Smooth muscle cell (in vitro differentiated cells): ENCODE results near the gene RHBDL1. TPM values are rescaled to one million over a fixed set of nuclear protein-coding genes. Genes with fewer than 3 reads are reported as not detected.
A peak's percentile ranks its signal among the peaks of the same experiment; 100 is the strongest.

ENCODE experiments used
- DNase-seq: peaks from one replicate; lab custom pipeline; 2025; ENCODE audit not compliant: unreplicated experiment; lab: John Stamatoyannopoulos, UW
- H2AFZ ChIP-seq: fragments of 200-600 bp; sonication (generic); 2 replicates; pipeline ENCODE4 v1.6.0; 2016; ENCODE audit warnings: antibody characterized with exemption, low read depth, mild to moderate bottlenecking
- H3F3A ChIP-seq: fragments of 200-600 bp; sonication (generic); 2 replicates; pipeline ENCODE4 v1.6.0; 2017; ENCODE audit warnings: antibody characterized with exemption, low read depth
- H3K27ac ChIP-seq: fragments of 200-600 bp; sonication (generic); 2 replicates; pipeline ENCODE4 v1.5.1; 2016; ENCODE audit warnings: low read depth, mild to moderate bottlenecking
- H3K27me3 ChIP-seq: fragments of 200-600 bp; sonication (generic); 2 replicates; pipeline ENCODE4 v1.6.1; 2016; ENCODE audit warnings: low read depth, mild to moderate bottlenecking
- H3K36me3 ChIP-seq: fragments of 200-600 bp; sonication (generic); 2 replicates; pipeline ENCODE4 v1.5.1; 2016; ENCODE audit warnings: low read depth
- H3K4me1 ChIP-seq: fragments of 200-600 bp; sonication (generic); 2 replicates; pipeline ENCODE4 v1.5.1; 2016; ENCODE audit warnings: low read depth
- H3K4me2 ChIP-seq: fragments of 200-600 bp; sonication (generic); 2 replicates; pipeline ENCODE4 v1.6.0; 2016; ENCODE audit warnings: mild to moderate bottlenecking
- H3K4me3 ChIP-seq: fragments of 200-600 bp; sonication (generic); 2 replicates; pipeline ENCODE4 v1.5.1; 2016; ENCODE audit warnings: mild to moderate bottlenecking
- H3K79me2 ChIP-seq: fragments of 200-600 bp; sonication (generic); 2 replicates; pipeline ENCODE4 v1.6.0; 2016; ENCODE audit warnings: low read depth, mild to moderate bottlenecking
- H3K9ac ChIP-seq: fragments of 200-600 bp; sonication (generic); 2 replicates; pipeline ENCODE4 v1.6.0; 2016; ENCODE audit warnings: low read depth
- H3K9me3 ChIP-seq: fragments of 200-600 bp; sonication (generic); replicated peaks from 2 replicates; pipeline ENCODE4 v1.5.1; 2016; ENCODE audit warnings: low read depth
- H4K20me1 ChIP-seq: fragments of 200-600 bp; sonication (generic); 2 replicates; pipeline ENCODE4 v1.6.0; 2016; ENCODE audit warnings: low read depth
- CTCF ChIP-seq: fragments of 200-600 bp; sonication (generic); IDR thresholded peaks from 2 replicates; pipeline ENCODE4 v1.5.1; 2017; ENCODE audit warnings: borderline replicate concordance, mild to moderate bottlenecking, antibody characterized with exemption; ENCODE audit not compliant: insufficient read depth, poor library complexity, severe bottlenecking
- WGBS: methylation state at CpG from one replicate; pipeline ENCODE4 v1.1.7; 2016; ENCODE audit warnings: low lambda C conversion rate; 5-methylcytosine and 5-hydroxymethylcytosine counted together
- polyA plus RNA-seq: library from polyadenylated mRNA; unstranded; fragments of >200 nt; fragmentation: Nextera tagmentation; extraction: Ambion mirVana; gene quantifications from 2 replicates; pipeline ENCODE4 v1.2.1, GENCODE V29; 2016
- total RNA-seq: library from RNA; depleted of rRNA; stranded (reverse); fragments of >200 nt; gene quantifications from 2 replicates; pipeline ENCODE4 v1.2.3, GENCODE V29; 2014

The RHBDL1 gene
- total and polyA plus RNA-seq, 2 experiments from 2014 or later: 2.7 to 3.7 TPM

DNA sequence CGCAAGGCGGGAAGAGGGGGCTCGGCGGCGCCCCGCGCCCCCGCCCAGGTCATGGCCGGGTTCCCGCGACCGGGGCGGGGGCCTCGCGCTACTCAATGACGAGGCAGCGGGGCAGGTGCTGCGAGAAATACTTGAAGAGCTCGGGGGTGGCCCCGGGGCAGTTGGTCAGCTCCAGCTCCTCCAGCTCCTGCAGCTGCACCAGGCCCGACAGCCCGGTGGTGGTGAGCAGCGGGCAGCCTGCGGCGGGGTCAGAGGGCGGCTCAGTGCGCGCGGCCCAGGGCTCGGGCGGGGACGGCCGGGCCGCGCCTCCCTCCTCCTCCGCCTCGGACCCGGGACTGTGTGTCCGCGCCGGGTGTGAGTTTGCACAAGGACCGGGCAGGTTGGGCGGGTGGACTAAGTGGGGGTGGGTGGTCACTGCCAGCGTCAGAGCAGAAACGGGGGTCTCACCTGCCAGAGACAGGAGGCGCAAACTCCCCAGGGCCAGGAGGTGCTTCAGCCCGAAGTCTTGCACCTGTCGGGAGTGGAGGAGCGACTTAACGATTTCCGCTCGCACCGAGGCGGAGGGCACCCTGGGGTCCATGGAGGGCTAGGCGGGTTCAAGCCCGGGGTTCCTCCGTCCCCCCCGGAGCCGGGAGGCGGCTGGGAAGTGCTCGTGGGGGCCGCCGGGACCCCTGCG is 18.9 kb downstream of the RHBDL1 start:
- no peak overlapping the region for H3K4me3 ChIP-seq
- H3K9ac ChIP-seq: no peak overlapping the region
- no peak overlapping the region for H3K27ac ChIP-seq
- H3K27me3 ChIP-seq: peaks cover 71% of the 10 kb centered on the region
- TF ChIP-seq CTCF: no peak
- no peak overlapping the region for H3K4me2 ChIP-seq
- H3K79me2 ChIP-seq: peaks cover 6% of the 10 kb centered on the region
- H3K36me3 ChIP-seq: no peaks in the 10 kb centered on the region
- no peak overlapping the region for H2AFZ ChIP-seq
- H4K20me1 ChIP-seq: no peaks in the 10 kb centered on the region
- WGBS: 4% methylated on average over 40 of the region's 64 CpGs
- no peaks in the 10 kb centered on the region for H3F3A ChIP-seq
- no peaks in the 10 kb centered on the region for H3K9me3 ChIP-seq
- H3K4me1 ChIP-seq: peaks cover 12% of the 10 kb centered on the region
- no peak for DNase-seq

DNA sequence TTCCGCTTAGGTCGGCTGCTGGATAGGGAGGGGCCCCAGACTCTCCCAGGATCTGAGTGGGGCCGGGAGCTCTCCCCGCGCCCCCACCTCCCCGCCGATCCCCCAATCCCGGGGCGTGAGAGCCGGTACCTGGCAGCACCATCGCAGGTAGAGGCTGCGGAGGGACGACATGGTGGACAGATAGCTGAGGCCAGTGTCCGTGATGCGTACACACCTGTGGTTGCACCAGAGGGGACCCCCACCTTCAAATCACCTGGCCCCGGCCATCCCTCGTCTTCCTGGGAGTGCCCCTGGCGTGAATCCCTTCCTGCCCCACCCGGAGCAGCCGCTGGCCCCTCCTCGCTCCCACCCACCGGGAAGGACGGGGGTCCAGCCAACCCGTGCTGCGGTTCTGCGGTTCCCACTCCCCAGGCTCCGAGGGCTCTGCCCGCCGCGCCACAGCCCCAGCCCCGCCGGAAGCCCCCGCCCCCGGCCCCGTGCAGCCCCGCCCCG is 19.4 kb downstream of the RHBDL1 start:
- H3F3A ChIP-seq: no peaks in the 10 kb centered on the region
- no peaks in the 10 kb centered on the region for H3K36me3 ChIP-seq
- no peak for TF ChIP-seq CTCF
- H3K27ac ChIP-seq: no peak overlapping the region
- no peaks in the 10 kb centered on the region for H4K20me1 ChIP-seq
- peaks cover 6% of the 10 kb centered on the region for H3K4me1 ChIP-seq
- H3K4me3 ChIP-seq: no peak overlapping the region
- H3K4me2 ChIP-seq: no peak overlapping the region
- peaks cover under 1% of the 10 kb centered on the region for H3K79me2 ChIP-seq
- DNase-seq: no peak
- H2AFZ ChIP-seq: no peak overlapping the region
- 2% methylated on average over 25 of the region's 37 CpGs for WGBS
- H3K9ac ChIP-seq: no peak overlapping the region
- peaks cover 77% of the 10 kb centered on the region for H3K27me3 ChIP-seq
- H3K9me3 ChIP-seq: no peaks in the 10 kb centered on the region

GRCh38 chr16:695355-696089 is 20.1 kb downstream of the RHBDL1 start:
- peaks cover 83% of the 10 kb centered on the region for H3K27me3 ChIP-seq
- DNase-seq: no peak
- no peaks in the 10 kb centered on the region for H3K36me3 ChIP-seq
- no peaks in the 10 kb centered on the region for H3K79me2 ChIP-seq
- H2AFZ ChIP-seq: no peak overlapping the region
- H3K9me3 ChIP-seq: no peaks in the 10 kb centered on the region
- H4K20me1 ChIP-seq: no peaks in the 10 kb centered on the region
- peaks cover 6% of the 10 kb centered on the region for H3K4me1 ChIP-seq
- H3F3A ChIP-seq: no peaks in the 10 kb centered on the region
- no peak overlapping the region for H3K9ac ChIP-seq
- peak overlapping the region; percentile 31 for H3K4me2 ChIP-seq
- H3K4me3 ChIP-seq: no peak overlapping the region
- WGBS: 15% methylated on average over 60 of the region's 71 CpGs
- no peak overlapping the region for H3K27ac ChIP-seq
- no peak for TF ChIP-seq CTCF
